HG02571 (cell line): ENCODE data around the gene DNMBP.
"Not testable (repeated sequence)": the region's sequence is repeated elsewhere in the genome, so short reads cannot be mapped to it uniquely, and the experiment has no call there.

Source experiments
- ATAC-seq: cut with Tn5 transposase; IDR thresholded peaks from one replicate; pipeline ENCODE4 v1.9.1; 2021; ENCODE audit warnings: mild to moderate bottlenecking, moderate library complexity; ENCODE audit not compliant: unreplicated experiment

DNMBP gene

DNA sequence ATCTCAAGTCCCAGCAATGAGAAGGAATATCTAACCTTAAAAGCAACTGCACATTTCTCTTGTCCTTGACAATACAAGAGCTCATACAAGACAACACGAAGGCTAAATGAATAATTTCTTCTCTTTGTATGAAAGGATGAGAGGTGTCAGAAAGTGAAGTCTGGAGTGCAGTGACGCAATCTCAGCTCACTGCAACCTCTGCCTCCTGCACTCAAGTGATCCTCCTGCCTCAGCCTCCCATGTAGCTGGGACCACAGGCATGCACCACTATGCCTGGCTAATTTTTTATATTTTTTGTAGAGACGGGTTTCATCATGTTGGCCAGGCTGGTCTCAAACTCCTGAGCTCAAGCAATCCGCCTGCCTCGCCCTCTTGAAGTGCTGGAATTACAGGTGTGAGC, 24.1 kb downstream of the DNMBP start:
- ATAC-seq = not testable (repeated sequence)

DNA sequence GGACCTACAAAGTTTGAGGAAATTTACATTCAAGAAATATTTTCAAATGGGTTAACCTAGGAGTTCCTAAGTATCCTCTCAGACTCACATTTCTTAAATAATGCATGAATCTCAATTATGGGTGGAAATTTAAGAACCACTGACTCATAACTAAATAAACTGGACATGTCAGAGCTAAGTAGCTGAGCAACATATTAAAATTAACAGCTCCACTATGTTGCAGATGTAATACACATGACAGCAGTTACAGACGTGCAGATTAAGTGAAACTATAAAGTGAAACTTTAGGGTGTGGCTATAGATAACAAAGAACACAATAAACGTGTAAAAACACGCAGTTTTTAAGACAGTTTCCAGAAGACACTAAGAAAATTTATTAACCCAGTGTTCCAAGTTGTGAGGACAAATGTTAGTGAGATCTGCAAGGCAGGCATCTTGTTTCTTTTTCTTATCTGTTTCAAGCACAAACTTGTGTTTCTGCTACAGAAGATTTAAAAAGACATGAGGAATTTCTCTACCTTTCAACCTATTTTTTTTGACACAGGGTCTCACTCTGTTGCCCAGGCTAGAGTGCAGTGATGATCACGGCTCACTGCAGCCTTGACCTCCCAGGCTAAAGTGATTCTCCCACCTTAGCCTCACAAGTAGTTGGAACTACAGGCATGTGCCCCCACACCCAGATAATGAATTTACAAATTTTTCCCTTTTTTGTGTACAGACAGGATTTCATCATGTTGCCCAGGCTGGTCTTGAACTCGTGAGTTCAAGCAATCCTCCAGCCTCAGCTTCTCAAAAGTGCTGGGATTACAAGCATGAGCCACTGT, 25.3 kb downstream of the DNMBP start:
- ATAC-seq = no peak

DNA sequence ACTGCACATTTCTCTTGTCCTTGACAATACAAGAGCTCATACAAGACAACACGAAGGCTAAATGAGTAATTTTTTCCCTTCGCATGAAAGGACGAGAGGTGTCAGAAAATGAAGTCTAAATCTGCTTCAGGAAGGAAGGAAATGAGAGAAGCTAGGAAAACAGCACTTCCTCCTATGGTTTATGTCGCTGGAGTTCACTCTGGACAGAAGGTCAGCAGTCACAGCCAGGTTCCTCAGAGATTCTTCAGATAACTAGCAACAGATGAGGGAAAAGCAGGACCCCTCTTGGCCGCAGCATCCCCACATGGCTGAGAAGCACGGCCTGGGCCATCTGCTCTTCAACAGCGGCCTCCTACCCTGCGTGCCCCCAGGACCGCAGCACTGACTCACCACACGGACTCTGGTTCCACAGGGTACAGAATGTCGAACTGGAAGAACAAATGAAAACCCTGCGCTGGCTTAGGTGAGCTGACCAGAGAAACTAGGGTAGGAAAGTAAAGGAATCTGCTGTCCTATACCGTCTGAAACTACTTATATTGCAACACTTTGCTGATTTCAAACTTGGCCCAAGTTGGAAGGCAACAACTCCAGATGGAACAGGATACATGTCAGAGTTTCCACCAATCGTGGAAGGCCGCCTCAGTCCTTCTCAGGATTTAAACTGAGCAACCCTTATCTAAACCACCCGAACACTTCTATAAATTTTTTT, 26.3 kb downstream of the DNMBP start:
- ATAC-seq = no peak

DNA sequence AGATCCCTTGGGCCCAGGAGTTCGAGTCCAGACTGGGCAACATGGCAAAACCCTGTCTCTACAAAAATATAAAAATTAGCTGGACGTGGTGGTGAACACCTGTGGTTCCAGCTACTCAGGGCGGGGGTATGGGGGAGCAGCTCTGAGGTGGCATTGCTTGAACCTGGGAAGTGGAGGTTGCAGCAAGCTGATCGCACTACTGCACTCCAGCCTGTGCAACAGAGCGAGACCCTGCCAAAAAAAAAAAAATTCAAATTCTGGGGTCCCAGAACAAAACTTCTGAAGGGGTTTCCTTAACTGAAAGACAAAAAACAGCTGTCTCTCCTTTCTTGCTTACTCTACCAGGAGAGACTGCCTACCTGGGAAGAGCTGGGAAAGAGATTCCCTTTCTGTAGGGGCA, 27.0 kb downstream of the DNMBP start:
- no peak for ATAC-seq

DNA sequence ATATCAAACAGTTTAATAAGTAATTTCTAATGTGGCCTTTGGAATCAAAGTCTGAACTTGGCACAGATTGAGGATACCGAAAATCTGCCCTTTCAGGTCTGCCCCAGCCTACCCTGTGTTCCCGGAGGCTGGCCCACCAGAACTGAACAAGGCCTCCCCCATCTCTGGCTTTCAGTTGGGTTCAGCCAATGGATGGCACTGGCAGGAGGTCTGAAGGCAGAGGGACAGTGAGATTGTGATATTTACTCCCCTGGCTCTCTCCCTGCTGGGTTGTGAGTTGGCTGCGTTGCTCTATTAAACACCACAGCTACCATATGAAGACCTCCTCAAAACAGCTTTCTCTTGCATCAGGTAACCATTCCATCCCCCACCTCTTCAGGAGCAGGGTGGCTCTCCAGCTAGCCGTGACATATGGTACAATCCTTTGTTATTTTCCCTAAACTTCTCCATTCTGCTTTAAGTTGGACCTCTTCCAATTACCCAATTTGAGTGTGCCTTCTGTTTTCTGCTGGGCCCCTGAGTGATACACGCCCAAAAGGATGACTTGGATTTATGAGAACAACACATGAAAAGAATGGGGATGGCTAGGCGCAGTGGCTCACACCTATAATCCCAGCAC, 28.1 kb downstream of the DNMBP start:
- no peak for ATAC-seq

DNA sequence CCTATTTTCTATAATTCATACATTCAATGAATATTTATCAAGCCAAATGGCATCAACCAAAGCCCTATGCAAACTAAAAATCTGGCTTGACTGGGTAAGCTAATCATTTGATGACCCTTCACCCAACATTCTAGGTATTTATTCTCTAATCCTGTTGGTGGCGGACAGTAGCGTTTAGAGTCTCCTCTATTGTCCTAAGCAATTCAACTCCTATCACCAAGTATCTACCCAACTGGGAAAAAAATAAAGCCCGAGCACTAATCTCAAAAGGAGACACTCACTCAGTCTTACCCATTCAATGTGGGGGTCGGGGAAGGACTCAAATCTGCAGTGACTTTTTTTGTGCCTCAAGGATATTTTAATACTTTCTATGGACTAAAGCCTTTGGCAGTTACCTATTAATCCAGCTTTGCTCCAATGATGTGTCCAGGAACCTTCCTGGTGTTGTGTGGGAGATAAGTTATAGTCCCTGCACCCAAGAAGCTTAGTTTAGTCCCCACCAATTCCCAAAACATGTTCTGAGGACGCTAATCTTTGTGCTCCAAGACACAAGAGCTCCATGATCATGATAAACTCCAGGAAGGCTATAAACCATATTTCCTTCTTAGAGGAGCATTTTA, 30.6 kb downstream of the DNMBP start:
- no peak for ATAC-seq

DNA sequence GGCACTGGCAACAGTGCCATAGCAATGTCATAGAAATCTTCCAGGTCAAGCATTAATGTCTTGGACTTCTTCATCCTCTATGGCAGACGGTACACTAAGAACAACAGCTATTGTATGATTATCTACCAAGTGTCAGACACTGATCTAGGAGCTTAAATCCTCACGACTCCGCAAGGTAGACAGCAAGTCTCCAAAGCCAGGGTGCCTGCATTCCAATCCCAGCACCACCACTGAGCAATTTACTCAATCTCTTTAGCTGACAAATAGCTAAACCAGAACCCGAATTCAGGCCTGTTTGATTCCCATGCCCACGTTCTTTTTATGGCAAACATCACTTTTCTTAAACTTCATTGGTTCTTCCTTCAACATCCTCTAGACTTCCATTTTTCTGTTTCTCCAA, 31.8 kb downstream of the DNMBP start:
- ATAC-seq = no peak

DNA sequence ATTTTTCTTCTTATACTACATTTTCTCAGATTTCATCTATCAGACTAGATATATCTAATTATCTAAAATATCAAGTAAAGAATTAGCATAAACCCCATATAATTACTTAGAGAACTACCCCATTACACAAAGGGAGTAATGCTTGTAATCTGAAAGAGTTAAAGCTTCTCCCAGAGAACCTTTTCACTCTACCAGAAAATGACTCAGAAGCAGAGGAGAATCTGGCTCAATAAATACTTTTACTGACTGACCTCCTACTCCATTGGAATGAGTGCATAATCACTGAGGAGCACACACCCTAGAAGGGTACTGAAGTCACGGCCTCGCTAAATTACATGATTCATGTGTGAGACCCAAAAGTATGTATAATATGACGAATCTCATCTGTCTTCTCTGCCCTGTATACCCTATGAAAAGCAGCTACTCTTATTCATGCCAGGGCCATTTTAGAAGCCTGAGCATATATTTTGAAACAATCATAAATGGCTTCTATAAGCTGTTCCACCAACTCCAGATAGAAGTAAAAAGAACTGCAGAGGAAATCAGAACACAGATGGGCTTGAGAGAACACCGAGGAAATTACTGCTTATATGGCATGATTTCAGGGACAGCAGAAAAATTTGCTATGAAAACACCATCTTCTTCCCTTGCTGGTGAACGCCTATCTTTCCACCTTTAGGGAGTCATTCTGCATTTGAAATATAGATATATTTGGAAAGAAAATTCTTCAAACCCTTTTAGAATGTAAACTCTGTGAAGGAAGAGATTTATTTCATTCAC, 32.7 kb downstream of the DNMBP start:
- no peak for ATAC-seq

DNA sequence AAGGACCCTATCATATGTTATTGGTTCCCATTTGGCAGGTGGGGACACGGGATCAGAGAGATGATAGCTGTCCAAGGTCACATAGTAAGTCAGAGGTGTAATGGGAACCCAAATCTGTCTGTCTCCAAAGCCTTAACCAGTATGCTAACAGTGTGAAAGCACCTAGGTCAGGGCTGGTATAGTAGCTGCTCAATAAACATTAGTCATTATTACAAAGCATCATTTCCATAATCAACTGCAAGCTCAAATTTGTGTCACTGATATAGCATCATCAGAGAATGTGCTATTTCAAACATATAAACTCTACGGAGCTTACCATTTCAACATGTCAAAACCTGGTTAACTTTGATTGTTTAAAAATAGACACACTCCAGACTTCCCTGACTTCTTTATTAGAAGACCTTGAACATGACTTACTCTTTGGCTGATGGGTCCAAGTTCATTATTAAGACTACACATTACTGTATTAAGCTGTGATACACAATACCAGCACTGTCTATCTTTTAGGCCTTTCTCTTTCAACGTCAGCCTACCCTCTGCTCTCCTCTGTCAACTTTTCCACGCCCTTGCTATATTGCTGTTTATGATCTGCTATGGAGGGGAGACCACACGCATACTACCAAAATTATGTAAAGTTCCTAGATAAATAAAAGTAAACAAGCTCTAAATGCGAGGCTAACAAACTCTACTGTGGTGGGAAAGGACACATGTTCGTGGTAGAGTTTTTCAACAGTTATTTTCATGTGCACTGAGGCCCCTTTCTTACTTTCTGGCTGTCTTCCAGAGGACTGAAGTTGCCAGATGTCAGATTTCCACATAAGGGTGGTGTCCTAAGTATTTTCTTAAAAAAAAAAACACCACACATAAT, 33.6 kb downstream of the DNMBP start:
- ATAC-seq = no peak

DNA sequence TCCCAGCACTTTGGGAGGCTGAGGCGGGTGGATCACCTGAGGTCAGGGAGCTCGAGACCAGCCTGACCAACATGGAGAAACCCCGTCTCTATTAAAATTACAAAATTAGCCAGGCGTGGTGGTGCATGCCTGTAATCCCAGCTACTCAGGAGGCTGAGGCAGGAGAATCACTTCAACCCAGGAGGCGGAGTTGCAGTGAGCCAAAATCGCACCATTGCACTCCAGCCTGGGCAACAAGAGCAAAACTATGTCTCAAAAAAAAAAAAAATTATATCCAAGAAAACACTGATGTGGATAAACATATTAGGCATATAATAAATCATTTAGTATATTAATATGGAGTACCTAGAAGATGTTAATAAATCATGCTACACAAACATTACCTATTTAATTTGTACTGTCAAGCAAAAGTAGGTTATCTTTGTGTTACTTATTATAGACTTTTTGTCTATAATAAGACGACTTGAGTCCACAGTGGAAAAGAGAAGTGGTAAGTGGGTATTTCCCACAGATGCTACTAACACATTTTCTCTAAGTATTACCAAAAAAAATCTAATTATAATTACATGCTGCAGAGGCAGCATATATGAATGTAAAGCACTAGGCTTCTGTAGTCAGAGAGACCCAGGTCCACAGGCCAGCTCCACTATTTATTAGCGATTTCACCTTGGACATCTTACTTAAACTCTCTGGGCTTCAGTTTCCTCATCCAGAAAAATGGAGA, 34.5 kb downstream of the DNMBP start:
- no peak for ATAC-seq

DNA sequence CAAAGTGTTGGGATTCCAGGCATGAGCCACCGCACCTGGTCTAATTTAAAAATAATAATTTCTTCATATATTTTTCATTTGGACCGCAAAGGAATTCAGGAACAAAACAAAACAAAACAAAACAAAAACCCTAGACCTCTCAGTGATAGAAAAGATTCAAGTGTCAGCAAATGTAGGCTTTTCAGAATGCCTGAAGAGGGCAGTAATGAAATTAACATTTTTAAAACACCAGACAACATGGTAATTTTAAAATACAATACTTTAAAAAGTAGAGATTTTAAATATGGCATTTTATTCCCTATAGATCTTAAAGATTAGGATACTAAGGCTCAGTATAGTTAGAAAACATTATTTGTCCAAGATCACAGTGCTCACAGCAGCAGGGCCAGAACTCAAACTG, 36.6 kb downstream of the DNMBP start:
- no peak for ATAC-seq

DNA sequence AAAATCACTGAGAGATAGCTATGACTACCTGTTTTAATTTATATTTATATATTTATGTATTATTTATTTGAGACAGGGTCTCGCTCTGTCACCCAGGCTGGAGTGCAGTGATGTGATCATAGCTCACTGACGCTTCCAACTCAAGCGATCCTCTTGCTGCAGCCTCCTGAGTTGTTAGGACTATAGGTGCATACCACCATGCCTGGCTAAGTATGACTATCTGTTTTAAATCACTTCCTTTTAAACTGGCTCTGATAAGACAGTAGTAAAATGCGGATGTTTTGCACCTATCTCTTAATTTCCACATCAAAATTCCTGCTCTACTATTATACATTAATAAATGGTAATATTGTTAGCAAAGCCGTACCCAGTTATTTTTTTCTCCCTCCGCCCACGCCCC, 41.8 kb downstream of the DNMBP start:
- ATAC-seq = no peak

DNA sequence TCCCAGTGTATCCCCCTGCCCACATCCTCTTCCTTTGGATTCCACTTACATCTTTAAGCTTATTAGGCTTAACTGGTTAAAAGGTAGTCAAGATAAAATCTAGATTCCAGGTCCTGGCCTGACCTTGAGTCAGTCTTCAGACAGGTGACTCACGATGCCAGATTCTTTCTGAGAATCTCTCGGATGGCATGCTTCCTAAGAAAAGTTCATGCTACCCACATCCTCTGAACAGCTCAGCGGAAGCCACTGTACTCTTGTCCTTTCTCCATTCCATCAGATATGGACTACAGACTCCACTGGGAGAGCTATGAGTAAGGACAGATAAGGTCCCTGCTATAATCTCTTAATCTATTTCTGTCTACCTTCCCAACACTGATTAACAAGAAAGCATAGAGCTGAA, 43.4 kb downstream of the DNMBP start:
- ATAC-seq = no peak

DNA sequence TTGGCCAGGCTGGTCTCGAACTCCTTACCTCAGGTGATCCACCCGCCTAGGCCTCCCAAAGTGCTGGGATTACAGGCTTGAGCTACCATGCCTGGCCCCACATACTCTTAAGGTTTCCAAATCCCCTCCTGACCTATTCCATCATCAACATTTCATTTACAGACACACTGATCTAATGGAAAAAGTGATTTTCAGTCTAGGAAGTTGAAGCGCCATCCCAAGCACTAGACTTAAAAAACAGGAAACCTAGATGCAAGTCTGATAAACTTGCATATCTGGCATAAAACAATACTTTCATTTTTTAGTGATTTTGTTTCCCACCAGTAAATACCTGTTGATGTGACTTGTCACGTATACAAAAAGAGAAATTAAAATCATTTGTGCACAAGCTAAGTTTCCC, 44.0 kb downstream of the DNMBP start:
- no peak for ATAC-seq

DNA sequence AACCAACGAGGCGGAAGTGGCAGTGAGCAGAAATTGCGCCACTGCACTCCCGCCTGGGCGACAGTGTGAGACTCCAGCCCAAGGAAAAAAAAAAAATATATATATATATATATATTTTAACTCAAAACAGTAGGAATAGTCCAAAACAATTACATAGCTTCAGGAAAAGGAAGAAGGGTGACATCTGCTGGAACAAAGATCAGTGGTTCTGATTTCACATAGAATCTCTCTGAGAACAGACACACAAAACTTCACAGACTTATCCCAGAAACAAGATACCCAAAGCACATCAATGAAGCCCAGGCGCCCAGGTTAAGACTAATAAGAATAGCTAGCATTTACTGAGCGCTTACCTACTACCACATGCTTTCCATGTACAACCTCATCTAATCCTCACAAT, 45.0 kb downstream of the DNMBP start:
- no peak for ATAC-seq

DNA sequence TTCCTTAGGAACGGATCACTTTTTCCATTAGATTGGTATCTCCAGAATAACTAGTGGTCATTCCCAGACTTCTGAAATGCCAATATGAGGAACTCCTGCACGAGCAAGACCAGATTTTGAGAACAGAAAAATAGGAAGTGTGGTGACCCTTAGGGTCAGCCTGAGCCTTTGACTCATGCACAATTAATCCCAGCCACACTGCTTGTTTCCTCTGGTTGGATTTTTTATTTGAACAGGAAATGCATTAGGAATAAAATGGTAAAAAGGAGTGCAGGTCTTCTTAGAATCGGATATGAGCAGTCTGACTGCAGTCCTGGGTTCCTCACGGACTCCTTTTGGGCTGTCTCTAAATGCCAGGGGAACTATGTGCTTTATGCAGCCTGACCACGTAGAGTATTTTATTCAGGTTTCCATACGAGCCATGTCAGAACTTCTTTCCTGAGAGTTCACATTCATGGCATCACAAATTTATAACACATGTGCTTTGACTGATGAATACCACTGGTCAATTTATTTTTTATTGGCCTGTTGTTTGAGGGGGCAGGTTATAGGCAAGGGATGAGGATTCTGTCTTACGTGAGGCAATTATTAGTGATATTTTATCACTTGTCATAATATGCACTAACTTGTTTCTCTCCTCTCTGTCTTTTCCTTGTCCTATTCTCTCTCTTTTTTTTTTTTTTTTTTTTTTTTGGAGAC, 46.1 kb downstream of the DNMBP start:
- ATAC-seq = not testable (repeated sequence)

DNA sequence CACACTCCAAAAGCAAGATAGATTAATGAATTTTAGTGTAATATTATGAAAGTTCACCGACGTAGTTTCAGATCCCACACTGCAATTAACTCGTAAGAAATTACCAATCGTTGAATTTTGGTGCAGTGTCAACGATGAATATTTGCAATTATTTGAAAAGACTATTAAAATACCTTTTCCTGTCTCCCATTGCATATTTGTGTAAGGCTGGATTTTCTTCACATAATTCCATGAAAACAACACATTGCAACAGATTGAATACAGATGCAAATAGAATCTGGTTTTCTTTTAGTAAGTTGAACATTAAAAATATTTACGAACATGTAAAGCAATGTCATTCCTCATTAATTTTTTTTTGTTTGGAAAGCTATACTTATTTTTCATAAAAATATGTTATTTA, 50.9 kb downstream of the DNMBP start:
- no peak for ATAC-seq

DNA sequence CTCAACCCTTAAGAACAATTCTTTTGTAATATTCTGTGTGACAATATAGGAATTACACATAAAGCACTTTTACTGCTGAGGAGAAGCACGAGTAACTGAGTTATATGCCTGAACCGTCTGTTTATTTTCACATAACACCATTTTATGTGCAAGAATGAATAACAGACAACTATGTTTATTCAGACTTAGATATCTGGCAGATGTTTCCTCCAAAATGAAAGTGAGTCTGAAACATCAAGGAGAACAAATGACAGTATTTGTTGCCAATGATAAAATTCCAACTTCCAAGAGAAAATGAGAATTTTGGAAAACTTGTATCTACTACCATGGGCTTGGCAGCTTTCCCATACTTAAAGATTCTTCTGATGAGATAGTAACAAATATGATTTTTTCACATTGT, 51.4 kb downstream of the DNMBP start:
- no peak for ATAC-seq

DNA sequence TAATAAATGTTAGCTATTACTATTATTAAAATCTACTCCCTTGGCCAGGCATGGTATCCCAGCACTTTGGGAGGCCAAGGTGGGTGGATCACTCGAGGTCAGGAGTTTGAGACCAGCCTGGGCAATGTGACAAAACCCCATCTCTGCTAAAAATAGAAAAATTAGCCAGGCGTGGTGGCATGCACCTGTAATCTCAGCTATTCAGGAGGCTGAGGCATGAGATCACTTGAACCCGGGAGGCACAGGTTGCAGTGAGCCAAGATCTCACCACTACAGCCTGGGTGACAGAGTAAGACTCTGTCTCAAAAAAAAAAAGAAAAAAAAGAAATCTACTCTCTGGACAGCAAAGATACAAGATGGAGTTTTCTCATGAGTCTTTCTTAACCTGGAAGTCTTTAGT, 56.2 kb downstream of the DNMBP start:
- not testable (repeated sequence) for ATAC-seq
